MCF 10A (cell line): Measurements from ENCODE around the gene KCNT1. TPM values are rescaled to one million over a fixed set of nuclear protein-coding genes. Genes with fewer than 3 reads are reported as not detected.

ENCODE experiments used
- BruUV-seq: library from RNA; stranded (reverse); fragments of 400-500 nt; replicated peaks from 2 replicates; lab custom pipeline; 2021; lab: Mats Ljungman, UMichigan
- CTCF ChIA-PET: fragments of 300-600 bp; sonication (Branson Sonifier 250); formaldehyde crosslinking; extraction: SDS; loops from one replicate; lab custom pipeline; 2021; ENCODE audit warnings: antibody characterized with exemption, inconsistent platforms; lab: Yijun Ruan, JAX
- POLR2A ChIA-PET: fragments of 300-600, 350-650 bp; sonication (Branson Sonifier 250); formaldehyde crosslinking; extraction: SDS; loops from one replicate; lab custom pipeline; 2020; ENCODE audit warnings: antibody characterized with exemption, inconsistent platforms; lab: Yijun Ruan, JAX
- DNase-seq: peaks from one replicate; pipeline ENCODE4 v3.0.0-alpha.2; 2018; ENCODE audit not compliant: unreplicated experiment
- H3K27ac Mint-ChIP-seq: one replicate; pipeline ENCODE4 v1.8.0; 2022; ENCODE audit warnings: mild to moderate bottlenecking, low read depth, mixed read lengths; ENCODE audit not compliant: unreplicated experiment
- H3K27me3 Mint-ChIP-seq: one replicate; pipeline ENCODE4 v1.8.0; 2022; ENCODE audit warnings: mixed read lengths; ENCODE audit not compliant: insufficient read depth, unreplicated experiment
- H3K36me3 Mint-ChIP-seq: one replicate; pipeline ENCODE4 v1.8.0; 2022; ENCODE audit warnings: mild to moderate bottlenecking, moderate library complexity, mixed read lengths; ENCODE audit not compliant: insufficient read depth, unreplicated experiment
- H3K4me1 Mint-ChIP-seq: one replicate; pipeline ENCODE4 v1.8.0; 2022; ENCODE audit warnings: mixed read lengths; ENCODE audit not compliant: insufficient read depth, unreplicated experiment
- H3K4me3 Mint-ChIP-seq: one replicate; pipeline ENCODE4 v1.8.0; 2022; ENCODE audit warnings: mild to moderate bottlenecking, moderate library complexity, mixed read lengths; ENCODE audit not compliant: unreplicated experiment
- H3K9me3 Mint-ChIP-seq: one replicate; pipeline ENCODE4 v1.8.0; 2022; ENCODE audit warnings: mixed read lengths; ENCODE audit not compliant: unreplicated experiment
- intact Hi-C: fragments of 100-400 bp; cut with micrococcal nuclease; formaldehyde crosslinking; loops from 2 replicates; pipeline ENCODE4 v1.14.1; 2022
- total RNA-seq: library from RNA; stranded (reverse); gene quantifications from 2 replicates; pipeline ENCODE4 v1.2.3, GENCODE V29; 2022
- TF ChIP-seq, protein P1 (sequence below): fragments of 200-600 bp; IDR thresholded peaks from one replicate; pipeline ENCODE4 v1.8.0; 2022; ENCODE audit warnings: antibody characterized with exemption, mild to moderate bottlenecking; ENCODE audit not compliant: unreplicated experiment

The KCNT1 gene
- total RNA-seq, 1 experiment from 2014 or later: not detected

DNA sequence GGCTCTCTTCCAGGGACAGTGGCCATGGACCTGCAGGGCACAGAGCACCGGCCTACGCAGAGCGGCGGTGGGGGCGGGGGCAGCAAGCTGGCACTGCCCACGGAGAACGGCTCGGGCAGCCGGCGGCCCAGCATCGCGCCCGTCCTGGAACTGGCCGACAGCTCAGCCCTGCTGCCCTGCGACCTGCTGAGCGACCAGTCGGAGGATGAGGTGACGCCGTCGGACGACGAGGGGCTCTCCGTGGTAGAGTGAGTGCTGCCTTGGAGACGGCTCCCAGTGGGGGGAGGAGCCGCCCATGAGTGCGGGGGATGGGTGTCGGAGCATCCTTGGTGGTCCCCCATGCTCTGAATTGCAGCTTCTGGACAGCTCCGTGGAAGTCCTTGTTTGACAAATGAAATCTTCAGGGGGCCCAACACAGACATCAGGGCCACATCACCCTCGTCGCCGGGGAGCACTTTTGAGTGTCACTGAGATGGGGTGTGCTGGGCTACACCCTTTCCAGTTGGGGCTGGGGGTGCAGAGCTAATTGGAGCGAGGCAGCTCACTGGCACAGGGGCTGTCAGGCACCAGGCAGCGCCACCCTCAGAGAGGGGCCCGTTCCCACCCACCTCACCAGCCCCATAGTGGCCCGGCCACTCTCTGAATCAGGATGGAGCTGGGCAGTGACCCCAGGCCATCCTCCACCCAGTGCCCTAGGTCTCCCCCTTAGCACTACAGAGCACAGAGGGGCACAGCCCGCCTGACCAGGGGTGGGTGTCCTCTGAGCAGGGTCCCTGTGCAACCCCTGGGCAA, 70.9 kb downstream of the KCNT1 start:
- Mint-ChIP-seq H3K27me3 (no peaks in the 10 kb centered on the region), H3K27ac (no peak overlapping the region), H3K4me1 (no peaks in the 10 kb centered on the region), H3K4me3 (no peak overlapping the region), H3K9me3 (no peaks in the 10 kb centered on the region), H3K36me3 (no peaks in the 10 kb centered on the region)
- no peak for DNase-seq
- intact Hi-C loops: no loop called here
- POLR2A ChIA-PET: no interaction called here
- no TSS peak for BruUV-seq
- TF ChIP-seq, protein P1, sequence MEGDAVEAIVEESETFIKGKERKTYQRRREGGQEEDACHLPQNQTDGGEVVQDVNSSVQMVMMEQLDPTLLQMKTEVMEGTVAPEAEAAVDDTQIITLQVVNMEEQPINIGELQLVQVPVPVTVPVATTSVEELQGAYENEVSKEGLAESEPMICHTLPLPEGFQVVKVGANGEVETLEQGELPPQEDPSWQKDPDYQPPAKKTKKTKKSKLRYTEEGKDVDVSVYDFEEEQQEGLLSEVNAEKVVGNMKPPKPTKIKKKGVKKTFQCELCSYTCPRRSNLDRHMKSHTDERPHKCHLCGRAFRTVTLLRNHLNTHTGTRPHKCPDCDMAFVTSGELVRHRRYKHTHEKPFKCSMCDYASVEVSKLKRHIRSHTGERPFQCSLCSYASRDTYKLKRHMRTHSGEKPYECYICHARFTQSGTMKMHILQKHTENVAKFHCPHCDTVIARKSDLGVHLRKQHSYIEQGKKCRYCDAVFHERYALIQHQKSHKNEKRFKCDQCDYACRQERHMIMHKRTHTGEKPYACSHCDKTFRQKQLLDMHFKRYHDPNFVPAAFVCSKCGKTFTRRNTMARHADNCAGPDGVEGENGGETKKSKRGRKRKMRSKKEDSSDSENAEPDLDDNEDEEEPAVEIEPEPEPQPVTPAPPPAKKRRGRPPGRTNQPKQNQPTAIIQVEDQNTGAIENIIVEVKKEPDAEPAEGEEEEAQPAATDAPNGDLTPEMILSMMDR: no peak
- CTCF ChIA-PET: no interaction called here

DNA sequence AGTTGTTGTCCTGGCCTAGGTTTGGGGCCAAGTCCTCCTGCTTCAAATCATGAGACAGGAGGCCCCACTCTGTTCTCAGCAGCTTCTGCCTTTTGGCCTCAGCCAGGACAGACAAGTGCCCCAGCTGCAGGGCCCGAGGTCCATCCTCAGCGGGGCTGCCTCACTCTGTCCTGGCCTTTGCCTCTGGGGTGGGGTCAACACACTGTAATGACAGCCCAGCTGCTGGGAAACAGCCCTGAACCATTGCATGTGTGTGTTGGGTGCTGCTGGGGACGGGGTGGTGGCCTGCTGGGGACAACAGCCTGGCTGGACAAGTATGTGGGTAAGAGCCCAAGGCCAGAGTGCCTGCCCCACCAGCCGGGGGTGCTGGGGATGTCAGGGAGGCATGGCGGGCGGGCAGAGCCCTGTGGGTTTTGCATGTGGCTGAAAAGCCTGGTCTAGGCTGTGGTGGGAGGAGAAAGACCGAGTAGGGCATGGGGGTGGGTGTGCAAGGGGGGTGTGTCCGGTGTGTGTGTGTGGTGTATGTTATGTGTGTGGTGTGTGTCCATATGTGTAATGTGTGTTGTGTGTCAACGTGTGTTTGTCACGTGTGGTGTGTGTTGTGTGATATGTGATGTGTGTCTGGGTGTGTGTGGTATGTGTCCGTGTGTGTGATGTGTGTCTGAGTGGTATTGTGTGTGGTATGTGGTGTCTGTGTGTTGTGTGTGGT, 71.7 kb downstream of the KCNT1 start:
- Mint-ChIP-seq H3K4me1 (no peaks in the 10 kb centered on the region), H3K27me3 (no peaks in the 10 kb centered on the region), H3K36me3 (no peaks in the 10 kb centered on the region), H3K9me3 (no peaks in the 10 kb centered on the region), H3K27ac (no peak overlapping the region), H3K4me3 (no peak overlapping the region)
- TF ChIP-seq, protein P1: no peak
- POLR2A ChIA-PET: no interaction called here
- intact Hi-C loops: no loop called here
- CTCF ChIA-PET: no interaction called here
- no TSS peak for BruUV-seq
- DNase-seq: no peak

DNA sequence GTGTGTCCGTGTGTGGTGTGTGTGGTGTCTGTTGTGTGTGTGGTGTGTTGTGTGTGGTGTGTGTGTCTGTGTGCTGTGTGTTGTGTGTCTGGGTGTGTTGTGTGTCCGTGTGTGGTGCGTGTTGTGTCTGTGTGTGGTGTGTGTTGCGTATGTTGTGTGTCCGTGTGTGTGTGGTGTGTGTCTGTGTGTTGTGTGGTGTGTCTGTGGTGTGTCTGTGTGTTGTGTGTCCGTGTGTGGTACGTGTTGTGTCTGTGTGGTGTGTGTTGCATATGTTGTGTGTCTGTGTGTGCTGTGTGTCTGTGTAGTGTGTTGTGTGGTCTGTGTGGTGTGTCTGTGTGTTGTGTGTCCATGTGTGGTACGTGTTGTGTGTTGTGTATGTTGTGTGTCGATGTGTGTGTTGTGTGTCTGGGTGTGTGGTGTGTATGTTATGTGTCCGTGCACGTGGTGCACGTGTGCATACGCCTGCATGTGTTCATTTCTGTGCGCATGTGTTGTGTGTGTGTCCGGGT, 72.3 kb downstream of the KCNT1 start:
- H3K9me3 Mint-ChIP-seq: no peaks in the 10 kb centered on the region
- no TSS peak for BruUV-seq
- H3K4me1 Mint-ChIP-seq: no peaks in the 10 kb centered on the region
- no peaks in the 10 kb centered on the region for H3K27me3 Mint-ChIP-seq
- ChIA-PET POLR2A (no interaction called here), CTCF (no interaction called here)
- H3K4me3 Mint-ChIP-seq: no peak overlapping the region
- no peak overlapping the region for H3K27ac Mint-ChIP-seq
- no peak for DNase-seq
- intact Hi-C loops: no loop called here
- H3K36me3 Mint-ChIP-seq: no peaks in the 10 kb centered on the region
- TF ChIP-seq, protein P1: no peak

DNA sequence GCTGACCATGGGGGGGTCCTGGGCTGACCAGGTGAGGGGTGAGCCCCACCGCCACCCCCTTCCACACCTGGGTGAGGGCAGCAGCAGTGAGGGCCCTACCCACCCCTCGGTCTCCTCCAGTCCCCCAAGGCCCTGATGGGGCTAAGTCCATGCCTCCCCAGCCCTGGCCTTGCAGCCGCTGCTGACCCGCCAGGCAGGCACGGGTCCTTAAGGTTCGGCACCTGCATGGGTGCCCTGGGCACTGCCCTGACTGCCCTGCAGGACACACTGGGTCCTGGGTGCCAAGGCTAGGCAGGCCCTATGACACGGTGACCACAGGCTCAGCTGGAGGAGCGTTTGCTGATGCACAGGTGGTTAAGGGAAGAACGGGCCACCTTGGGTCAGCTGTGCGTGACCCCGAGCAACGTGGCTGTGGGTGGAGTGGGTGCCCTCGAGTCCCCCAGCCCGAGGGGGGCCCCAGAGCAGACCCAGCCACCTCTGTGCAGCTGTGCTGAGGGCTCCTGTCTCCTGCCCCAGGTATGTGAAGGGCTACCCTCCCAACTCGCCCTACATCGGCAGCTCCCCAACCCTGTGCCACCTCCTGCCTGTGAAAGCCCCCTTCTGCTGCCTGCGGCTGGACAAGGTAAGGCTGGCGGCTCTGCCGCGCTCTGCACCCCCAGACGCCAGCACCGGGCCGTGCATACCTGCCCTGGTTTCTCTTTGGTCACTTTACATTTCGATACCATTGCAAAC, 73.0 kb downstream of the KCNT1 start:
- TF ChIP-seq, protein P1: no peak
- BruUV-seq: no TSS peak
- H3K27ac Mint-ChIP-seq: no peak overlapping the region
- no peak for DNase-seq
- H3K36me3 Mint-ChIP-seq: no peaks in the 10 kb centered on the region
- no peaks in the 10 kb centered on the region for H3K9me3 Mint-ChIP-seq
- H3K27me3 Mint-ChIP-seq: no peaks in the 10 kb centered on the region
- POLR2A ChIA-PET: no interaction called here
- CTCF ChIA-PET: no interaction called here
- intact Hi-C loops: no loop called here
- H3K4me1 Mint-ChIP-seq: no peaks in the 10 kb centered on the region
- no peak overlapping the region for H3K4me3 Mint-ChIP-seq
